Activated CD4-positive, alpha-beta T cell treated with anti-CD3 and anti-CD28 coated beads, Interleukin-10, Interleukin-2, amounts not matched to agents 100 ng/mL and 50 ng/mL, durations not matched to agents 16 hours and 8 hours (primary cell): Measurements from ENCODE around the gene EOGT.

Source experiments
- DNase-seq: peaks from one replicate; pipeline ENCODE4 v3.0.0-alpha.2; 2020

The EOGT gene

GRCh38 chr3:69013253-69014021 is at the start of gene EOGT:
TSS of gene EOGT (minus strand) at chr3:69013684. CDS start at chr3:69009846, 3,838 bp downstream.
- DNase-seq = peak; percentile 92

- DNase-seq = peak; percentile 37
Measured at GRCh38 chr3:69059688-69060087, 46.2 kb upstream of the EOGT start.

- no peak for DNase-seq
Measured at GRCh38 chr3:69058947-69059224, 45.4 kb upstream of the EOGT start.

- peak; percentile 54 for DNase-seq
Measured at GRCh38 chr3:69058180-69058946, 44.9 kb upstream of the EOGT start.

GRCh38 chr3:69052472-69052898 is 39.0 kb upstream of the EOGT start:
- DNase-seq = no peak

- peak; percentile 98 for DNase-seq
Measured at GRCh38 chr3:69051756-69052471, 38.4 kb upstream of the EOGT start, which contains the start of gene TMF1. TSS of gene TMF1 (minus strand) at chr3:69052333. CDS start at chr3:69052086, 247 bp downstream.

- DNase-seq = no peak
Measured at GRCh38 chr3:69048990-69049389, 35.5 kb upstream of the EOGT start.

GRCh38 chr3:69044608-69045007 is 31.1 kb upstream of the EOGT start:
- no peak for DNase-seq

- DNase-seq = peak; percentile 73
Measured at GRCh38 chr3:69033470-69033869, 20.0 kb upstream of the EOGT start.

GRCh38 chr3:69032737-69033136 is 19.3 kb upstream of the EOGT start:
- DNase-seq = no peak

GRCh38 chr3:69032142-69032541 is 18.7 kb upstream of the EOGT start:
- DNase-seq = peak; percentile 45

- no peak for DNase-seq
Measured at GRCh38 chr3:69031635-69032034, 18.2 kb upstream of the EOGT start.

- DNase-seq = no peak
Measured at GRCh38 chr3:69020857-69021256, 7.4 kb upstream of the EOGT start.

- no peak for DNase-seq
Measured at GRCh38 chr3:69020424-69020823, 6.9 kb upstream of the EOGT start.

GRCh38 chr3:69016901-69017300 is 3.4 kb upstream of the EOGT start:
- DNase-seq = no peak

GRCh38 chr3:69016102-69016501 is 2.6 kb upstream of the EOGT start:
- DNase-seq = no peak

- no peak for DNase-seq
Measured at GRCh38 chr3:69014022-69014580, 617 bp upstream of the EOGT start.

GRCh38 chr3:69012800-69013252 is 658 bp downstream of the EOGT start:
- peak; percentile 41 for DNase-seq

- no peak for DNase-seq
Measured at GRCh38 chr3:69012100-69012799, 1.2 kb downstream of the EOGT start.

GRCh38 chr3:69011096-69011730 is 2.3 kb downstream of the EOGT start:
- DNase-seq = no peak

- no peak for DNase-seq
Measured at GRCh38 chr3:69009559-69010410, 3.7 kb downstream of the EOGT start.
